Spleen (tissue), 11 donors: ENCODE measurements around the gene MRPS31. TPM values are rescaled to one million over a fixed set of nuclear protein-coding genes. Genes with fewer than 3 reads are reported as not detected.

Experiments
- DNase-seq: peaks from one replicate; pipeline ENCODE4 v3.0.0-alpha.2; 2020
- H3K27ac ChIP-seq, 8 donors: fragments of 200-600 bp; sonication (generic) in 7 of 8; 1 replicate in 4 of 8; 2 replicates in 4 of 8; pipeline versions ENCODE4 v1.5.0 to v1.8.0; 2016 to 2021; ENCODE audit warnings: inconsistent platforms in 4 of 8, mild to moderate bottlenecking in 4 of 8, moderate library complexity in 1 of 8
- H3K27me3 ChIP-seq, 7 donors: fragments of 200-600 bp; sonication (generic) in 6 of 7; replicated peaks in 1 of 7; 1 replicate in 4 of 7; 2 replicates in 3 of 7; pipeline versions ENCODE4 v1.5.0 to v1.8.0; 2016 to 2021; ENCODE audit warnings: inconsistent platforms in 3 of 7, mild to moderate bottlenecking in 1 of 7
- H3K36me3 ChIP-seq, 6 donors: fragments of 200-600 bp; sonication (generic) in 5 of 6; 1 replicate in 4 of 6; 2 replicates in 2 of 6; pipeline versions ENCODE4 v1.5.0 to v1.8.0; 2016 to 2021; ENCODE audit warnings: inconsistent platforms in 2 of 6
- H3K4me1 ChIP-seq, 6 donors: fragments of 200-600 bp; sonication (generic) in 5 of 6; 1 replicate in 3 of 6; 2 replicates in 3 of 6; pipeline versions ENCODE4 v1.5.0 to v1.8.0; 2016 to 2021; ENCODE audit warnings: inconsistent platforms in 3 of 6
- H3K4me3 ChIP-seq, 8 donors: fragments of 200-600 bp; sonication (generic) in 7 of 8; 1 replicate in 4 of 8; 2 replicates in 4 of 8; pipeline versions ENCODE4 v1.5.0 to v1.8.0; 2016 to 2021; ENCODE audit warnings: inconsistent platforms in 4 of 8, mild to moderate bottlenecking in 4 of 8, moderate library complexity in 2 of 8
- H3K9me3 ChIP-seq, 8 donors: fragments of 200-600 bp; sonication (generic) in 7 of 8; 1 replicate in 4 of 8; 2 replicates in 4 of 8; pipeline versions ENCODE4 v1.5.0 to v1.8.0; 2016 to 2021; ENCODE audit warnings: inconsistent platforms in 4 of 8
- CTCF ChIP-seq, 11 experiments: fragments of 200-600 bp in 7 of 11; fragments of 450-650 bp in 4 of 11; sonication (generic) in 4 of 11; IDR thresholded peaks in 8 of 11; conservative IDR thresholded peaks in 3 of 11; 1 replicate in 7 of 11; 2 replicates in 4 of 11; pipeline versions ENCODE4 v1.4.0 to v1.8.0; 2016 to 2021; ENCODE audit warnings: antibody characterized with exemption in 11 of 11, inconsistent platforms in 4 of 11, mild to moderate bottlenecking in 1 of 11
- POLR2A ChIP-seq, 3 donors: fragments of 450-650 bp; IDR thresholded peaks; one replicate each; pipeline ENCODE4 v1.5.1; 2017; ENCODE audit warnings: antibody characterized with exemption in 3 of 3, mild to moderate bottlenecking in 1 of 3
- POLR2AphosphoS5 ChIP-seq, 3 donors: sonication (generic); formaldehyde crosslinking; IDR thresholded peaks; one replicate each; pipeline ENCODE4 v1.5.1; 2017; ENCODE audit warnings: antibody characterized with exemption in 3 of 3
- WGBS, 5 donors: extraction: QIAGEN DNeasy Blood & Tissue Kit in 3 of 5; methylation state at CpG; one replicate each; pipeline versions ENCODE4 v1.1.5 to v1.1.7; 2013 to 2018; 5-methylcytosine and 5-hydroxymethylcytosine counted together
- intact Hi-C: fragments of 100-400 bp; cut with DNase I; formaldehyde crosslinking; loops from one replicate; pipeline ENCODE4 v1.15.0; 2023; ENCODE audit warnings: low total_unique reads
- polyA plus RNA-seq, 3 donors: library from polyadenylated mRNA; stranded (reverse); fragments of 200-250 nt; gene quantifications; one replicate each; pipeline ENCODE4 v1.2.1, GENCODE V29; 2013
- total RNA-seq, 7 donors: library from RNA; depleted of rRNA in 3 of 7; stranded (reverse); fragments of >200 nt in 3 of 7; fragmentation: NEBNext Ultra II Directional in 4 of 7; extraction: Animal tissue kit (Norgen Biotek cat#: 25700) in 4 of 7; gene quantifications; one replicate each; pipeline versions ENCODE4 v1.1.0 to v1.2.1, GENCODE V29; 2016 to 2021
- donor health status: healthy with polysubstance abuse.
- donor health status: DM: no; HTN: no; CAD: no; lungs with moderate emphysema.
- donor health status: DM: no; HTN: no; CAD: no.
- donor health status: Bipolar disorder and iron deficiency.
- donor health status: healthy.
- donor health status: DM: no; HTN: no; CAD: no.
- donor health status: DM: yes; HTN: yes; CAD: no.

The MRPS31 gene
- total and polyA plus RNA-seq, 10 donors: 16.8 to 33.2 (median 28.1) TPM

- no peaks in the 10 kb centered on the region for H3K9me3 ChIP-seq
- intact Hi-C loops: no loop called here
- no peak for DNase-seq
- H3K4me3 ChIP-seq: peak overlapping the region; percentile 64 to 92 (median 77)
- TF ChIP-seq CTCF (IDR thresholded peaks at IDR 0.05 in 8 of 11, conservative IDR thresholded peaks at IDR 0.05 in 3 of 11) (peak in 1 of 11 experiments; percentile 11), POLR2AphosphoS5 (IDR thresholded peaks at IDR 0.05) (no peak), POLR2A (IDR thresholded peaks at IDR 0.05) (no peak)
- peak overlapping the region; percentile 76 to 93 (median 90) for H3K27ac ChIP-seq
- 0% methylated on average over 9 of the region's 9 CpGs for WGBS, 5 donors
- peaks cover 0 to 26% (median 7%) of the 10 kb centered on the region in 6 donors for H3K4me1 ChIP-seq
- peaks cover 0 to 15% (median 9%) of the 10 kb centered on the region in 6 donors for H3K36me3 ChIP-seq
- H3K27me3 ChIP-seq: no peaks in the 10 kb centered on the region
These were observed 419 bp downstream of the MRPS31 start for GRCh38 chr13:40770609-40770933.

GRCh38 chr13:40769970-40770369 lies 1.0 kb downstream of the MRPS31 start:
- intact Hi-C loops: no loop called here
- H3K27me3 ChIP-seq: no peaks in the 10 kb centered on the region
- 78 to 86% (median 81%) methylated on average over 6 of the region's 6 CpGs for WGBS, 5 donors
- H3K9me3 ChIP-seq: no peaks in the 10 kb centered on the region
- peak overlapping the region; percentile 64 to 92 (median 77) for H3K4me3 ChIP-seq
- H3K4me1 ChIP-seq: peaks cover 0 to 30% (median 7%) of the 10 kb centered on the region in 6 donors
- TF ChIP-seq POLR2A (IDR thresholded peaks at IDR 0.05) (no peak), POLR2AphosphoS5 (IDR thresholded peaks at IDR 0.05) (no peak), CTCF (IDR thresholded peaks at IDR 0.05 in 8 of 11, conservative IDR thresholded peaks at IDR 0.05 in 3 of 11) (no peak)
- peaks cover 0 to 21% (median 12%) of the 10 kb centered on the region in 6 donors for H3K36me3 ChIP-seq
- H3K27ac ChIP-seq: peak overlapping the region in 5 of 8 donors; percentile 90 to 93 (median 91)
- DNase-seq: no peak

- H3K36me3 ChIP-seq: peaks cover 0 to 56% (median 20%) of the 10 kb centered on the region in 6 donors
- H3K27me3 ChIP-seq: no peaks in the 10 kb centered on the region
- 82 to 98% (median 88%) methylated on average over 1 of the region's 1 CpG for WGBS, 5 donors
- H3K27ac ChIP-seq: no peak overlapping the region
- no peak for DNase-seq
- H3K9me3 ChIP-seq: no peaks in the 10 kb centered on the region
- no peak for TF ChIP-seq POLR2A (IDR thresholded peaks at IDR 0.05)
- no peak for TF ChIP-seq CTCF (IDR thresholded peaks at IDR 0.05 in 8 of 11, conservative IDR thresholded peaks at IDR 0.05 in 3 of 11)
- no peak for TF ChIP-seq POLR2AphosphoS5 (IDR thresholded peaks at IDR 0.05)
- intact Hi-C loops: no loop called here
- no peak overlapping the region for H3K4me3 ChIP-seq
- H3K4me1 ChIP-seq: peaks cover 0 to 28% (median 4%) of the 10 kb centered on the region in 6 donors
These were observed 5.4 kb downstream of the MRPS31 start for GRCh38 chr13:40765602-40766001.

GRCh38 chr13:40764587-40765403 lies 6.2 kb downstream of the MRPS31 start:
- Histone ChIP-seq H3K4me1 (peaks cover 0 to 28% (median under 1%) of the 10 kb centered on the region in 6 donors), H3K27ac (no peak overlapping the region), H3K4me3 (no peak overlapping the region), H3K27me3 (no peaks in the 10 kb centered on the region), H3K36me3 (peaks cover 0 to 64% (median 22%) of the 10 kb centered on the region in 6 donors), H3K9me3 (no peaks in the 10 kb centered on the region)
- intact Hi-C loops: no loop called here
- WGBS, 5 donors: 74 to 80% (median 78%) methylated on average over 3 of the region's 3 CpGs
- no peak for TF ChIP-seq POLR2A (IDR thresholded peaks at IDR 0.05)
- no peak for TF ChIP-seq POLR2AphosphoS5 (IDR thresholded peaks at IDR 0.05)
- TF ChIP-seq CTCF (IDR thresholded peaks at IDR 0.05 in 8 of 11, conservative IDR thresholded peaks at IDR 0.05 in 3 of 11): no peak
- DNase-seq: no peak
